Measurements from ENCODE around the gene MYO18B.

DNA sequence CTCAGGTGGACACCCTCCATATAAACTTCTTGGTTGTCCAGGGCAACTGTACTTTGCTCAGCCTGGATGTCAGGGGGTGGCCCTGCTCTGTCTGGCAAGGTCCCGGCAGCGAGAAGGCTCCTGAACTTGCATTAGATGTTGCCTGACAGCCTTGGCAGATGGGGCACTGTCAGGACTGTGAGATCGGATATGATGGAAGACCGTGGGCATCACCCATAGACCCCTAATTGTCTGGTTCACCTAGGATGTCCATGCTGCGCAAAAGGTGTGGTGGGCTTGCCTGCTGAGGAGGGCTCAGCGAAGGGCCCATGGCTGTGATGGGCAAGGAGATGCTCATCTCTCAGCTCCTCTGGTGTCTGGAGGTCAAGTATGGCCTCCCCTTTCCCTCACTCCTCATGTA, 62.7 kb downstream of the MYO18B start:
- TF ChIP-seq, protein P1, sequence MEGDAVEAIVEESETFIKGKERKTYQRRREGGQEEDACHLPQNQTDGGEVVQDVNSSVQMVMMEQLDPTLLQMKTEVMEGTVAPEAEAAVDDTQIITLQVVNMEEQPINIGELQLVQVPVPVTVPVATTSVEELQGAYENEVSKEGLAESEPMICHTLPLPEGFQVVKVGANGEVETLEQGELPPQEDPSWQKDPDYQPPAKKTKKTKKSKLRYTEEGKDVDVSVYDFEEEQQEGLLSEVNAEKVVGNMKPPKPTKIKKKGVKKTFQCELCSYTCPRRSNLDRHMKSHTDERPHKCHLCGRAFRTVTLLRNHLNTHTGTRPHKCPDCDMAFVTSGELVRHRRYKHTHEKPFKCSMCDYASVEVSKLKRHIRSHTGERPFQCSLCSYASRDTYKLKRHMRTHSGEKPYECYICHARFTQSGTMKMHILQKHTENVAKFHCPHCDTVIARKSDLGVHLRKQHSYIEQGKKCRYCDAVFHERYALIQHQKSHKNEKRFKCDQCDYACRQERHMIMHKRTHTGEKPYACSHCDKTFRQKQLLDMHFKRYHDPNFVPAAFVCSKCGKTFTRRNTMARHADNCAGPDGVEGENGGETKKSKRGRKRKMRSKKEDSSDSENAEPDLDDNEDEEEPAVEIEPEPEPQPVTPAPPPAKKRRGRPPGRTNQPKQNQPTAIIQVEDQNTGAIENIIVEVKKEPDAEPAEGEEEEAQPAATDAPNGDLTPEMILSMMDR (IDR thresholded peaks at IDR 0.05) = no peak
- TF ChIP-seq POLR2A (IDR thresholded peaks at IDR 0.05) = no peak
- TF ChIP-seq POLR2AphosphoS5 (IDR thresholded peaks at IDR 0.05; ENCODE audit: insufficient read depth in 1 of 2, low read depth in 1 of 2) = no peak

Data from vagina (tissue), 2 donors.